GM13977 (cell line): ENCODE results near the gene HECW1.
"Not testable (repeated sequence)": the region's sequence is repeated elsewhere in the genome, so short reads cannot be mapped to it uniquely, and the experiment has no call there.

Source experiments
- DNase-seq: peaks from one replicate; pipeline ENCODE4 v3.0.0; 2012; ENCODE audit warnings: low spot score
- CTCF ChIP-seq: IDR thresholded peaks from 2 replicates; pipeline ENCODE4 v1.5.1; 2012; ENCODE audit warnings: mild to moderate bottlenecking, control low read depth; ENCODE audit not compliant: insufficient read depth; ENCODE audit errors: extremely low read depth, missing control alignments
- in situ Hi-C: fragments of 300-500 bp; cut with MboI; formaldehyde crosslinking; loops from one replicate; pipeline ENCODE4 v1.12.0; 2022; ENCODE audit warnings: low sequenced_read_pairs, low pct_unique_long_range_greater_than_20kb, mixed read lengths, inconsistent platforms; ENCODE audit not compliant: unreplicated experiment

The HECW1 gene

GRCh38 chr7:43481902-43482678 is 369.6 kb downstream of the HECW1 start:
- in situ Hi-C loops, result no loop called here
- DNase-seq, result no peak
- no peak for TF ChIP-seq CTCF

- no peak for DNase-seq
These were observed 370.3 kb downstream of the HECW1 start for GRCh38 chr7:43482679-43483252.

GRCh38 chr7:43484678-43485395 is 372.4 kb downstream of the HECW1 start:
- TF ChIP-seq CTCF, result no peak
- DNase-seq, result no peak
- in situ Hi-C loops, result no loop called here

More at GRCh38 chr7:43482679-43483252, 370.3 kb downstream of the HECW1 start:
- no peak for TF ChIP-seq CTCF
- in situ Hi-C loops, result no loop called here

GRCh38 chr7:43485580-43485979 is 373.1 kb downstream of the HECW1 start:
- TF ChIP-seq CTCF, result no peak
- no peak for DNase-seq
- in situ Hi-C loops, result no loop called here

- DNase-seq, in situ Hi-C loops: not testable (repeated sequence)
These were observed 373.6 kb downstream of the HECW1 start for GRCh38 chr7:43486008-43486407.

GRCh38 chr7:43486634-43487033 is 374.2 kb downstream of the HECW1 start:
- in situ Hi-C loops, result no loop called here
- no peak for TF ChIP-seq CTCF
- DNase-seq, result no peak

- TF ChIP-seq CTCF, result no peak
- DNase-seq, result no peak
- in situ Hi-C loops, result no loop called here
These were observed 375.3 kb downstream of the HECW1 start for GRCh38 chr7:43487731-43488073.
